ENCODE data around the gene NPW. TPM values are rescaled to one million over a fixed set of nuclear protein-coding genes. Genes with fewer than 3 reads are reported as not detected.

NPW gene
- total RNA-seq, 1 experiment from 2014 or later, result 0.35 TPM

DNA sequence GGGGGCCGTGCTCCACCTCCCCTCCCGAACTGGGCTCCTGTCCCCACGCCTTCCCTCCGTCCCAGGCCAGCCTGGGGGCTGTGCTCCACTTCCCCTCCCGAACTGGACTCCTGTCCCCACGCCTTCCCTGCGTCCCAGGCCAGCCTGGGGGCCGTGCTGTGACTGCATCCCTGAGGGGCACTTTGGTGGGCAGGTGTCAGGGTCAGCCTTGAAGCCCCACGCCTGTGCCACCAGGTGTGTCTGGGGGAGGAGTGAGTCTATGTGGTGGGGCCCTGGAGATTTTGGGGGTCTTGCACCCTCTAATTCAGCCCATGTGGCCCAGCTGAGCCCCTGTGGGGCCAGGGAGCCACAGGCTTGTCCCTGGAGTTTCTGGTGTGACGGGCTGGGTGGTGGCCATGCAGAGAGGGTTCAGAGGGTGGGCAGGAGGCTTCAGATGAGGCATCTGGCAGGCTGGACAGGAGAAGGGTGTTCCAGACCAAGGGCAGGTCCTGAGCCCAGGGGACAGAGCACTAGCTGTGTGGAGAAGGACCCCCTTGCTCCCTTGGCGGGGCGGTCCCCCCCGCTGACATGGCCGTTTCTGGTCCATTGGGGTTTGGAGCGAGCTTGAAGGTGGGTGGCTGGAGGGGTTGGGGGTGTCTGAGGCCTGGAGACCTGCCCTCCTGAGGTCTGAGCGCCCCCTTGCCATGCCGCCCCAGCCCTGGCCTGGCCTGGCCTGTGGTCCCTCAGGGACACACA is 15.3 kb downstream of the NPW start:
- no peak for DNase-seq (ENCODE audit: low read depth)

DNA sequence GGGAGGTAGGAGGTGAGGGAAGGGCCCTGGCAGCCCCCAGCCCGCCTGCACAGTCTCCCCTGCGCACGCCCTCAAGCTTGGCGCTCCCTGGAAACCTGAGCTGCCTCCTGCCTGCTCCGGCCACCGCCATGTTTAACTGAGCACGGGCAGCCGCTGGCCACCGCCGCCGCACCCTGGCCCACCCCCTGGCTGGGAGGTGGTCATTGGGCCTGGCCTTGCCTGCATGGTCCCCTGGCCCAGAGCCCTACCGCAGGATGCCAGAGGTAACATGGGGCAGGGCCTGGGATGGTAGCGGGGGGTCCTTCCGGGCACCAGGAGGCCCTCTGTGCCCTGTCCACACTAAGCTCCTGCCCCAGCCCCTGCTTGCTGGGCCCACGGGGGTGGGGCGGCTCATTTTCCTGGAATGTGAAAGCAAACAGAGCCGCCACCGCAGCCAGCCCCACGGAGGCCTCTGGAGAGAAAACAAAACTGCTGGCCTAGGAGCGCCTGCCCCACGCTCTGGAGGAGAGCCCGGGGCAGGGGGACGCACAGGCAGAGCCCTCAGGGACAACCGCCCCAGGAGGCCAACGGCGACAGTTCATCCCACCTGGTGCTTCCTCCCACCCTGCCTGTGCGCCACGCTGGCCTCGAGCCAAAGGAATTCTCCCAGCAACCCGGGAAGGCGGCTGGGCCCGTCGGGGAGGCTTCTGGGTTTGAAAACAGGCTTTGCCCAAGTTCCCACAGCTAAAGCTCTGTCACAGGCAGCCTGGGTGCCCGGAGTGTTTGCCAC is 16.0 kb downstream of the NPW start:
- peak; percentile 90 for DNase-seq (ENCODE audit: low read depth)

DNA sequence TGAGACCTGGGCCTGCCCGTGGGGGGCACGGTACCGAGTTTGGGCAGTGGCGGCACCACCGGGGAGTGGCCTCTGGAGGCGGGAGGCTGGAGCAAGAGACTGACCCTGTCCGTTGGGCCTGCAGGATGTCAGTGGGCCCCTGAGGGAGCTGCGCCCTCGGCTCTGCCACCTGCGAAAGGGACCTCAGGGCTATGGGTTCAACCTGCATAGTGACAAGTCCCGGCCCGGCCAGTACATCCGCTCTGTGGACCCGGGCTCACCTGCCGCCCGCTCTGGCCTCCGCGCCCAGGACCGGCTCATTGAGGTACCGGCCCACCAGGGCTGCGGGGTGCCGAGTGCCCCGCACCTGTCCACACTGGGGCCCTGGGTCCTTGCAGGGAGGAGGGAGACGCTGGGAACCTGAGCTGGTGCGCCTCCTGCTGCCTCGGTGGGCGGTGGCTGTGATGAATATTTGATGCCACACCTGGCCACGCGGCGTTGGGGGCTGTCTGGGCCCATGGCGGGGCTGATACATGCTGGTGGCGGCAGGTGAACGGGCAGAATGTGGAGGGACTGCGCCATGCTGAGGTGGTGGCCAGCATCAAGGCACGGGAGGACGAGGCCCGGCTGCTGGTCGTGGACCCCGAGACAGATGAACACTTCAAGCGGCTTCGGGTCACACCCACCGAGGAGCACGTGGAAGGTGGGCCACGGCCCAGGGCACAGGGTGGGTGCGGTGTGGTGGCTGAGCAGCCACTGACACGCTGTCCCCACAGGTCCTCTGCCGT is 16.8 kb downstream of the NPW start:
- DNase-seq (ENCODE audit: low read depth), result no peak

DNA sequence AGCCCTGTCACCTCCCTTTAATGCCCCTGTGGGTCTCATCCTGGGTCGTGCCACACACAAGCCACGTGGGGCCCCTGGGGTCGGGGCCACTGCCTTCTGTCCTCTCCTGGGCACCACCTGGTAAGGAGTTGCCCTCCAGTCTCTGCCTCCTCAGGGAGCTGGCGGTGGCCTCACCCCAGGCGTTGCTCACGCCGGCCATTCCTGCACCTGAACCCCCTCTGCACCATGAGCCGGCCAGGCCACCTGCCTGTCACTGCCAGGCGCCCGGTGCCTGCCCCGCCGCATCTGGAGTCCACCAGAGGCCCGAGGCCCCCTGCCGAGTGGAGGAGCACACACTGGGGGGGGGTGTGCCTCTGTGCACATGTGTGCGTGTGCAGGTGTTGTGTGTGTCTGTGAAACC is 17.5 kb downstream of the NPW start:
- DNase-seq (ENCODE audit: low read depth), result no peak

DNA sequence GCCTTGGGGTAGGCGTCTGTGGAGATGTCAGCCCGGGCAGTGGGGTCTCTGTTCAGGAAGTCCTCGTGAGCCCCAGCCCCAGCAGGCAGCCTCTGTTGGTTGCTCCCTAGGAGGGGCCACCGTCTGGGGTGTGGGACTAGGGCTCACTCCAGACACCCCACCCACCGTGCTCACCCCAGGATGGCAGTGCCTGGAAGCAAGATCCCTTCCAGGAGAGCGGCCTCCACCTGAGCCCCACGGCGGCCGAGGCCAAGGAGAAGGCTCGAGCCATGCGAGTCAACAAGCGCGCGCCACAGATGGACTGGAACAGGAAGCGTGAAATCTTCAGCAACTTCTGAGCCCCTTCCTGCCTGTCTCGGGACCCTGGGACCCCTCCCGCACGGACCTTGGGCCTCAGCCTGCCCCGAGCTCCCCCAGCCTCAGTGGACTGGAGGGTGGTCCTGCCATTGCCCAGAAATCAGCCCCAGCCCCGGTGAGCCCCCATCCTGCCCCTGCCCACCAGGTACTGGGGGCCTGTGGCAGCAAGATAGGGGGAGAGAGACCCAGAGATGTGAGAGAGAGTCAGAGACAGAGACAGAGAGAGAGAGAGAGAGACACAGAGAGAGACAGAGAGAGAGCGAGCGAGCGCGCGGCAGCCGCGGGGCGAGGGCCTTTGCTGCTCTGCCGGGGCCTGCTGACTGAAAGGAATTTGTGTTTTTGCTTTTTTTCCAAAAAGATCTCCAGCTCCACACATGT is 18.2 kb downstream of the NPW start:
- DNase-seq (ENCODE audit: low read depth), result no peak

DNA sequence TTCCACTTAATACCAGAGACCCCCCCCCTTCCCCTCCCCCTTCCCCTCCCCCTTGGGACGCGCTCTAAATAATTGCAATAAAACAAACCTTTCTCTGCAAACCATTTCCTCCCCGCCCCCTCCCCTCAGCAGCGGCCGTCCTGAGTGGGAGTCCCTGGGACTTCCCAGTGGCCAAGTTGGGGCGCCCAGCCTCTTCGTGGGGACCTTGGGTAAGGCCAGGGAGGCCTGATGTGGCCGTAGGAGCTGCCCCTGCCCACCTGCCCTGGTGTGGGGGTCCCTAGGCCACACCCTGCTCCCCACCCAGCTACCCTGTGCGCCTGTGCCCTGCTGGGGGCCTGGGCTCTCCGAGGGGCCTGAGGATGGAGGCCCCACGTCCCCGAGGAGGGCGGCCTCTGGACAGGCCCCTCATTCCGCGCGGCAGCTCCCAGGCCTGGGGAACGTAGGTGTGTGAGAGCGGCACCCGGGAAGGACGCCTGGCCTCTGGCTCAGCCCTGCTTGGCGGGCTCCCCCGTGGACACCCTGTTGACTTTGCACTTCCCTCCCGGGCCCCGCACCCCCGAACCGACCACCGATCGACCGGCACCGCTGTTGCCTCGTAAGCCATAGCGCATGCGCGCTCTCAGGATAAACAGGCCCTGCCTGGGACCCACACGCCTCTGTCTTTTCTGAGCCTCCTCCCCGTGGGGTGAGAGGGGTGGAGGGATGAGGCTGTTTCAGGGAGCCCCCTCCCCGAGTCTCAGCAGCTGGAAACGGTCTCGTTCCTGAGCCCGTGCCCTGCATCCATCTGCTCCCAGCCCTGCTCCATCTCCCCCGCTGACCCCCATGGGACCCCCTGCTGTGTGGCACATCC is 19.0 kb downstream of the NPW start:
- DNase-seq (ENCODE audit: low read depth), result no peak

DNA sequence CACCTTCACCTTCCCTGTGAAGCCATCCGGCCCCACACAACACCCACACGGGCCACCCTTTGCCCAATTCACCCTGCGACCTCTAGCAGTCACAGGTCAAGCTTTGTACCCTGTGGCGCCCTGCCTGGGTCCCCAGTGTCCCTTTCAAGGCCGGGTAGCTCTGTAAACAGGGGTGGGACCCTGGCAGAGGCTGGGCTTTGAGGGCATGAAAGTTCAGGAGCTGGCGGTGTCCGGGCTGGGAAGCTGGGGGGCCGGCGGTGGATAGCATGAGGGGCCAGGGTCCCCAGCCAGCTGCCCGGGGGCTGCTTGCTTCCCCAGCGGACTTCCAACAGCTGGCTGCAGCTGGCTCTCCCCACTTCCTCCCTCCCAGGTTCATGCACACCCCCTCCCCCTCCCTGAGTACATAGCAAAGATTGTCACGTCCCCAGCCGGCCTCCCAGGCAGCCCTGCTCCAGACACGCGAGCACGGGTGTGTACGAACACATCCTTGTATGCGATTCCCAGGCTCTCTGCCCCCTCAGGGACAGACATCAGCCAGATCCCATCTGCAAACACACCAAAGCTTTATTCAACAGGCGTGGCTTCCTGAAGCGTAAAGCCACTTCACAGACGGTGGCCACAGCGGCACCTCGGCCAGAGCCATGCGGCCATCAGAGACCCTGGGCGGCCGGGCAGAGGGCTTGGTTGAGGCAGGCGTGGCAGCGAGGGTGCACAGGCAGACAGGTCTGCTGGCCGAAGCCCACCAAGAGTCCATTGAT is 19.9 kb downstream of the NPW start:
- DNase-seq (ENCODE audit: low read depth), result no peak

DNA sequence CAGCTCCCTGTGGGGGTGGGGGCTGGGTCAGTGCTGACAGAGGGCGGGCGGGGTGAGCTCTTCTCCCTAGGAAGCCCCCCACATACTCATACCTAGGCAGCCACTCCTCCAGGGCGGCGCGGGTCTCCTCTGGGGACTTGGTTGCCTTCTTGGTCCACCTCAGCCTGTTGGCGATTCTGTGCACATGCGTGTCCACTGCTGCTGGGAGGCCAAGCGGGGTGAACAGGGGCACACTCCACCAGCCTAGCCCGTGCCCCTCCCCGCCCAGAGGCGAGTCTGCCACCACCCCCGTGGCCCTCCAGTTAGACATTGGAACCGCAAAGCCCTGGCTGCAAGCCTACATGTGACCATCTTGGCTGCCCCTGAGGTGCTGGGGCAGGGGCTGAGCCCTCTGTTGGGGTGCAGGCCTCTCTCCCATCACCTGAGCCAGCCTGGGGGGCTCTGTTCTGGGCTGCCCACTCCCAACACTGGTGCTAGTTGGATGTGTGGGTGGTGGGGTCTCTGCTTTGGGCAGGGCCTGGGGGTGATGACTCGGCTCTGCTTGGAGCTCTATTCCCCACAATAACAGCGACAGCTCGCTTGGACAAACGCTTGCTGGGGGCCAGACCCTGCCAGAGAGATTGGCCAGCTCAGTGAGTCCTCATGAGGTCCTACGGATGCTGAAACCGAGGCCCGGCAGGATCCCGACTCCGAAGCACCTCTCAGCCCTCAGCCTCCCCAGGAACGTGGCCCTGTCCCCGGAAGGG is 20.6 kb downstream of the NPW start:
- DNase-seq (ENCODE audit: low read depth), result no peak

DNA sequence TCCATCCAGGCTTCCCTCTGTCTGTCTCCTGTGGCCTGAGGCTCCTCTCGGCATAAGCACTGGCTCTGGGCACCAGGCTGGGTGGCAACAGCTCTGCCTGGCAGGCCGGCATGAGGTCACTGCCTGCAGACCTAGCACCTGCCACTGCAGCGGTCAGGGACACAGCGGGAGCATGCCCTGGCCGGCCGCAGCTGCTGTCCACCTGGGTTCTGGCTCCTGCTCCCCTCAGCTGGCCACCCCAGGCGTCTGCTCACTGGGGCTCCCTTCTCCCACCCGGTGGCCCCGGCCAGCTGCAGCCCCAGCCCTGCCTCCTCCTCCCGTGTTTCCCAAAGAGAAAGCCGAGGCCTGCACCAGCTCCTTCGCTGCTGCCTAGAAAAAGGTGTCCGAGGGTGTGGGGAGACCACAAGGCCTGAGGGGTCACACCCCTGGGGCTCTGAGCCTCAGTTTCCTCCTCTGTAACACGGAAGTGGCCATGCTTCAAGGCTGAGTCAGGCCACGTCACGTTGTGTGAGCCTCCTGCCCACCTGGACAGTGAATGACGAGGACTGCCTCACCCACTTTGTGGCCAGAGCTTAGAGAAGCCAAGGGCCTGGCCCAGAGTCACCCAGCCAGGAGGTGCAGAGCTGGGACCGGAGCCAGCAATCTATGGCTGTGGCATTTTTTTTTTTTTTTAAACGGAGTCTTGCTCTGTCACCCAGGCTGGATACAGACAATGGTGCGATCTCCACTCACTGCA is 21.4 kb downstream of the NPW start:
- DNase-seq (ENCODE audit: low read depth), result peak; percentile 77

DNA sequence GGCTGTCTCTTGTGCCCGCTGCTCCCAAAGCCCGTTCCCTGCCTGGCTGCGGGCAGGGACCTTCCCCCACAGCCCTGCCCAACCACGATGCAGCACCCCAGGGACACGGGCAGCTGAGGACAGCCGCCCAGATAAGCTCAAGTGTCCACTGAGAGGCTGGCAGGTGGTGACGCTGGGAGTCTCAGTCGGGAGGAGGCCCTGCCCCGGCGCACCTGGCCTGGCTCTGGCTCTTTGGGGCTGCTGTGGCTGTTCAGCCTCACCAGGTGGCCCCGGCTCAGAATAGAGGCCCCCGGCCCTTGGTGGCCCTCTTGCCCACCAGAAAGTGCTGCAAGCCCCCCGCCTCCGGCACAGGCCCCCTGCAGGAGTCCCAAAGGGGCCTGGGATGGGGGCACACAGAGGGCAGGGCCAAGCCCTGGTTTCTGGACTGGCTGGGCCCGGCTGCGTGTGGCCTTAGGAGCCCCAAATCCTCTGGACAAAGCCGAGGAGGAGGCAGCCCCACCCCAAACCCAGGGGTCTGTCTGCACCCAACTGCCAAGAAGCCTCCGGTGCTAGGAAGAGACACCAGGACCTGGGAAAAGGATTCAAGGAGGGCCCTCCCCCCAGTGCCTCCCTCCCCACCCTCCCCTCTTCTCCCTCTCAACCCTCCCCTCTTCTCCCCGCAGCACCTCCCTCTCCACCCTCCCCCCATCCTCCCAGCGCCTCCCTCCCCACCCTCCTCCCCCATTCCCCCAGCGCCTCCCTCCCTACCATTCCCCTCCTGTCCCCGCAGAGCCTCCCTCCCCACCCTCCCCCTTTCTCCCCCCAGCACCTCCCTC is 22.8 kb downstream of the NPW start:
- no peak for DNase-seq (ENCODE audit: low read depth)

DNA sequence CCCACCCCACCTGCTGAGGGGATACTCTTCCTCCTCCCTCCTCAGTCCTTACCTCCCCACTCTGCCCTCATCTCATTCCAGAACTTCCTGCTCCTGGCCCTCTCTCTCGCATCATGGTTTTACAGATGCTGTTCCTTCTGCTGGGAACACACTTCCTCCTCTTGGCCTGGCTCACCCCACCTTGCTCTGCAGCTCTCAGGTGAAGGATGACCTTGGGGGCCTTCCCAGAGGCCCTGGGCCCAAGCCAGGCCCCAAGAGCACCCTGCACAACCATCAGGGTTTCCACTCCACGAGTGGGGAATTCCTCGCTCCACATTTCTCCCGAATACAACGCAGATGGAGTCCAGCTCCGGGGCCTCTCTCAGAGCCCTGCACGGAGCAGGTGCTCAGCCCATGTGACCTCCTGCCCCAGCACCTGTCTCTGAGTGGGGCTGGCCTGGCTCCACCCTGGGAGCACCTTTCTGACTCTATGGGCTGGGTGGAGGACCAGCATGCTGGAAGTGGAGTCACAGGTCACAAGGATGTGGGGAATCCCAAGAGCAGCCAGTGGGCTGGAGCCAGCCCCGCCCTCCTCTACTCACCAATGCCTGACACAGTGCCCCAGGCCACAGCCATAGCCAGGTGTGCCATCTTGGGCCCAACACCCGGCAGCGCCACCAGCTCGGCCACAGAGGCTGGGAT is 23.5 kb downstream of the NPW start:
- DNase-seq (ENCODE audit: low read depth), result no peak

DNA sequence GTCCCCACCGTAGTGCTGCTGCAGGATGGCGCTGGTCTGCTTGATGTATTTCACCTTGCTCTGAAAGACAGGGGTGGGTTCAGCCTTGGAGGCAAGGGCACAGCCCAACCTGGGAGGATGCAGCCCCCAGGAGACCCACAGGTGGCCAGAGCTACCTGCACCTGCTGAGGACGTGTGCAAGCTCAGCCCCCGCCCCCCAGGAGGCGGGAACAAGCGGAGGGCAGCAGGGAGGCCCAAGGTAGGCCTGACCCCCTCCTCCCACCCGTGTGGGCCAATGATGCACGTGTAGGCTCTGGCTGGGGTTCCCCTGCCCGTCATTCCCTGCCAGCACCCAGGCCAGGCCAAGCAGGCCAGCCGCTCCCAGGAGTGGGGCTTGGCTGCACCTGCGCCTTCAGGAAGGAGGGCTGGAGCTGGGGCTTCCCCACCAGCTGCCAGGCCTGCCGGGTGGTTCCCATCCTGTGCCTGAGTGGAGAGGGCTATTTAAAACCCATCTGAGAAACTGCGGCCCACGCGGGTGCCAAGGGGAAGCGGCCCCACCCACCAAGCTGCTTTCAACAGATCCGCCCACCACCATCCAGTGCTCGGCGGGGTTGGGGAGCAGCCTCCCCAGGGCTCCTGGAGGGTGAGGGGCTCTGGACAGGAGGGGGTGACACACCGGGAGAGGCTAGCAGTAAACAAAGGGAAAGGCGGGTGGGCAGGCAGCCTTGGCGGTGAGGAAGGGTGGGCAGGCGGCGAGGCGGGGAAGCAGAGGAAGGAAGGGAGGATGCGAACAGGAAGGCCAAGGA is 24.3 kb downstream of the NPW start:
- no peak for DNase-seq (ENCODE audit: low read depth)

DNA sequence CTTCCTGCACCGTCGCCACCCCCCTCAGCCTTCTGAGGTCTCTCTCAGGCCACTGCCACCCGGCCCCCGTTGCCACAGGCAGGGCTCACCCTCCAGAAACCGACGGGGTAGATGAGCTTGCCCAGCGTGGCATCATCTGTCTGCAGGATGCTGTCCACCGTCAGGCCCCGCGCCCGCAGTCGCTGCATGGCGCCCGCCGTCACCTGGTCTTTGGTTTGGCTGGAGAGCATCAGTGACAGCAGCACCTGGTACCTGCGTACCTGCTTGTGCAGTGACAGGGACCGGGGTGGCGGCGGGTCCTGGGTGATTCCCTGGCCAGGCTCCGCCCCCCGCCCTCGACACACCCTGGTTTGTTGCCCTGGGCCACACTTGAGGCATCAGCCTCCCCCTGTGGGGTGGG is 25.0 kb downstream of the NPW start:
- DNase-seq (ENCODE audit: low read depth), result no peak

DNA sequence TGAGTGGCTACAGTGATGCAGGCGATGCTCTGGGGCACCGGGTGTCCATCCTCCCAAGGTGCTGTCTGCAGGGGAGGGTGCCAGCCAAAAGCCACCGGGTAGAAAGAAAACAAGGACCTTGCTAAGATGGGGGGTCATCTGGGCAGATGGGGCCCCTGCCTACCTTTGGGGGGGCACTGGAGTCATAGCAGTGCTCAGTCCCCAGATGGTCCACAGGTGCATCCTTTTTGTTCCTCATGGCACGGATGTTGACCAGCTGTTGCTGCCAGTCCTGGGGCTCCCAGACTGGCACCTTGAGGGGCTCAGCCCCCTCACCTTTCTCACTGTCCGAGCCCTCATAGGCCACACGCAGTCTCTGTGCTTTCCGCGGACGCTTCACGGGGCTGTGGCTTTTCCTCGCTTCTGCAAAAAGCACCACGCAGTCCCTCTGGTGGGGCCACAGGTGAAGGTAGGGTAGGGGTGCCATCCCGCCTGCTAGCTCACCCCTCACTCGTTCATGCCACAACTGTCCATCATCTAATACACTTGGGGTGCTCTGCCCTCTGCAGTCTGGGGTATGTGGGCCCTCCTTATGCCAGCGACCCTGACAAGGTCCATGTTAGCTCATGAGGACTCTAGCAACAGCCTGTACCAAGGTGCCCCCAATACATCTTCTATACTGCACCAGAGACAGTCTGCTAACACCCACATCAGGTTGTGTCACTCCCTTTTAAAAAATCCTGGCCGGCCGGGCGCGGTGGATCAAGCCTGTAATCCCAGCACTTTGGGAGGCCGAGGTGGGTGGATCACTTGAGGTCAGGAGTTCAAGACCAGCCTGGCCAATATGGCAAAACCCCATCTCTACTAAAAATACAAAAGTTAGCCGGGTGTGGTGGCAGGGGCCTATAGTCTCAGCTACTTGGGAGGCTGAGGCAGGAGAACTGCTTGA is 26.6 kb downstream of the NPW start:
- no peak for DNase-seq (ENCODE audit: low read depth)

DNA sequence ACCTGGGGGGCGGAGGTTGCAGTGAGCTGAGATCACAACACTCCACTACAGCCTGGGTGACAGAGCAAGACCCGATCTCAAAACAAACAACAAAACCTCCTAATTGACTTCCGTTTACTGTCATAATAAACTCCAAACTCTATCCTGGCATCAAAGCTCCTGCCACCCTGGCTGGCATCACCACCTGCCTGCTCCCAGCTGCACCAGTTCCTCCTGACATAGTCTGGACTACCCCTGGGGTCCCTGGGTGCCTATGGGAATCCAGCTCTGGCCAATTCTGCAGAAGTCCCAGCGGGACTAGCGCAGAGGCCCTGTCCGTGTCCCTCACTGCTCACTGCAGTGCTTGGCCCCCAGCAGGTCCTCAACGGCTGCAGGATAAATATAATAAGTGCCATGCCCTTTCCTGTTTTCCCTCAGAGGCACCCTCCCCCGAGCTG is 27.3 kb downstream of the NPW start:
- peak; percentile 64 for DNase-seq (ENCODE audit: low read depth)
